GM23248 (cell line): ENCODE data around the gene CDR2L.

Experiments
- EZH2 ChIP-seq: fragments of 200-600 bp; sonication (generic); IDR thresholded peaks from 2 replicates; pipeline ENCODE4 v1.6.1; 2018; ENCODE audit warnings: antibody characterized with exemption, mild to moderate bottlenecking; ENCODE audit not compliant: insufficient read depth, poor library complexity, severe bottlenecking
- EZH2phosphoT487 ChIP-seq: fragments of 200-600 bp; sonication (generic); IDR thresholded peaks from 2 replicates; pipeline ENCODE4 v1.6.1; 2018; ENCODE audit warnings: antibody characterized with exemption, moderate library complexity, mild to moderate bottlenecking, low read depth; ENCODE audit not compliant: insufficient read depth

DNA sequence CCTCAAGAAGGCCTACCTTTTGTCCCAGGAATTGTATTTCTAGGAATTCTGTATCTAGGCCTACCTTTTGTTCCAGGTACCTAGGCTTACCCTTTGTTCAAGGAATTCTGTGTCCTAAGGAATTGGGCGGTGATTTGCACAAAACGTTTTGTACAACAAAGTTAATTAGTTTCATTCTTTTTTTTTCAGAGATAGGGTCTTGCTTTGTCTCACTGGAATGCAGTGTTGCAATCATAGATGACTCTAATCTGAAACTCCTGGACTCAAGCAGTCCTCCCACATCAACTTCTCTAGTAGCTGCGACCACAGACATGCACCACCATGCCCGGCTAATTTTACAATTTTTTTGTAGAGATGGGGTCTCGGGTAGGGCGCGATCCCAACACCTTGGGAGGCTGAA, 7.0 kb downstream of the CDR2L start:
- TF ChIP-seq EZH2 (no peak), EZH2phosphoT487 (no peak)
